Activated B cell treated with CpG ODN at 0.5 μM for 24 hours (primary cell): Measurements from ENCODE around the gene PITPNB. TPM values are rescaled to one million over a fixed set of nuclear protein-coding genes. Genes with fewer than 3 reads are reported as not detected.

Experiments used
- ATAC-seq: fragments of 200-7000 bp; cut with Tn5 transposase; one replicate; pipeline ENCODE4 v1.10.0; 2021; ENCODE audit warnings: low read depth, mild to moderate bottlenecking, moderate library complexity
- CTCF ChIA-PET: fragments of 350-600 bp; sonication (Branson Sonifier 250); formaldehyde crosslinking; loops from one replicate; lab custom pipeline; 2021; ENCODE audit warnings: antibody characterized with exemption; lab: Charles Lee
- POLR2A ChIA-PET: fragments of 350-600 bp; sonication (Branson Sonifier 250); formaldehyde crosslinking; loops from one replicate; lab custom pipeline; 2021; ENCODE audit warnings: antibody characterized with exemption; lab: Charles Lee
- DNase-seq: peaks from one replicate; pipeline ENCODE4 v3.0.0; 2022
- H3K27ac Mint-ChIP-seq: one replicate; pipeline ENCODE4 v1.8.0; 2020; ENCODE audit warnings: mixed read lengths
- H3K27me3 Mint-ChIP-seq: one replicate; pipeline ENCODE4 v1.8.0; 2021; ENCODE audit warnings: mixed read lengths
- H3K36me3 Mint-ChIP-seq: one replicate; pipeline ENCODE4 v1.8.0; 2021; ENCODE audit warnings: low read depth, mixed read lengths
- H3K4me1 Mint-ChIP-seq: one replicate; pipeline ENCODE4 v1.8.0; 2021; ENCODE audit warnings: mixed read lengths
- H3K4me3 Mint-ChIP-seq: one replicate; pipeline ENCODE4 v1.8.0; 2020; ENCODE audit warnings: mild to moderate bottlenecking, mixed read lengths
- H3K9me3 Mint-ChIP-seq: one replicate; pipeline ENCODE4 v1.8.0; 2020; ENCODE audit warnings: mixed read lengths
- intact Hi-C: fragments of 100-400 bp; cut with micrococcal nuclease; formaldehyde crosslinking; loops from one replicate; pipeline ENCODE4 v1.15.1; 2024
- total RNA-seq: library from RNA; stranded (reverse); gene quantifications from 2 replicates; pipeline ENCODE4 v1.2.3, GENCODE V29; 2022
- TF ChIP-seq, protein P1 (sequence below): fragments of 200-600 bp; IDR thresholded peaks from one replicate; pipeline ENCODE4 v1.8.0; 2022; ENCODE audit warnings: antibody characterized with exemption, mild to moderate bottlenecking

PITPNB gene
- total RNA-seq, 1 donor from 2014 or later, result 82.5 TPM

DNA sequence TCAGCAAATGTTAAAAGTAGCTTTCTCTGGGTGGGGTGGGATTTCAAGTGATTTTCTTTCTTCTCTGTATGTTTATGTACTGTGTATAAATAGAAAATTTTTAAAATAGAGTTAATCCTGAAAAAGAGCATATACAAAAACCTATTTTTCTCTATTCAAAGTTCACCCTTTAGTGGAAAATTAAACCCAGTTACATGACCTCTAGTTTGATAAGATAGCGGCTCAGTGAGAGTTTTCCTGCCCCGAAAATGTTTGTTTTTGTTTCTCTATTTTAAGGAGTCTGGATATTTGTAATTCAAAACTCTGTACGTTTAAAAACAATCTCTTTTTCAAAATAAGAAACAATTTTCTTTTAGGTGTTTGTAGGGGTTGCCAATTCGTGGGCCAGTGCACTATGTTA lies 42.1 kb upstream of the PITPNB start:
- ATAC-seq (no peak), DNase-seq (no peak)
- H3K27me3 Mint-ChIP-seq, result no peaks in the 10 kb centered on the region
- H3K4me3 Mint-ChIP-seq, result no peak overlapping the region
- ChIA-PET POLR2A (no interaction called here), CTCF (no interaction called here)
- no peaks in the 10 kb centered on the region for H3K9me3 Mint-ChIP-seq
- intact Hi-C loops, result no loop called here
- H3K27ac Mint-ChIP-seq, result no peak overlapping the region
- H3K36me3 Mint-ChIP-seq, result peaks cover 1% of the 10 kb centered on the region
- no peaks in the 10 kb centered on the region for H3K4me1 Mint-ChIP-seq
- TF ChIP-seq, protein P1, sequence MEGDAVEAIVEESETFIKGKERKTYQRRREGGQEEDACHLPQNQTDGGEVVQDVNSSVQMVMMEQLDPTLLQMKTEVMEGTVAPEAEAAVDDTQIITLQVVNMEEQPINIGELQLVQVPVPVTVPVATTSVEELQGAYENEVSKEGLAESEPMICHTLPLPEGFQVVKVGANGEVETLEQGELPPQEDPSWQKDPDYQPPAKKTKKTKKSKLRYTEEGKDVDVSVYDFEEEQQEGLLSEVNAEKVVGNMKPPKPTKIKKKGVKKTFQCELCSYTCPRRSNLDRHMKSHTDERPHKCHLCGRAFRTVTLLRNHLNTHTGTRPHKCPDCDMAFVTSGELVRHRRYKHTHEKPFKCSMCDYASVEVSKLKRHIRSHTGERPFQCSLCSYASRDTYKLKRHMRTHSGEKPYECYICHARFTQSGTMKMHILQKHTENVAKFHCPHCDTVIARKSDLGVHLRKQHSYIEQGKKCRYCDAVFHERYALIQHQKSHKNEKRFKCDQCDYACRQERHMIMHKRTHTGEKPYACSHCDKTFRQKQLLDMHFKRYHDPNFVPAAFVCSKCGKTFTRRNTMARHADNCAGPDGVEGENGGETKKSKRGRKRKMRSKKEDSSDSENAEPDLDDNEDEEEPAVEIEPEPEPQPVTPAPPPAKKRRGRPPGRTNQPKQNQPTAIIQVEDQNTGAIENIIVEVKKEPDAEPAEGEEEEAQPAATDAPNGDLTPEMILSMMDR, result no peak

GRCh38 chr22:27959335-27960090 lies 40.5 kb upstream of the PITPNB start:
- TF ChIP-seq, protein P1, result no peak
- no peaks in the 10 kb centered on the region for H3K4me1 Mint-ChIP-seq
- DNase-seq, result no peak
- no peak overlapping the region for H3K4me3 Mint-ChIP-seq
- CTCF ChIA-PET, result no interaction called here
- no peaks in the 10 kb centered on the region for H3K27me3 Mint-ChIP-seq
- ATAC-seq, result no peak
- H3K9me3 Mint-ChIP-seq, result no peaks in the 10 kb centered on the region
- intact Hi-C loops, result no loop called here
- POLR2A ChIA-PET, result no interaction called here
- H3K36me3 Mint-ChIP-seq, result peaks cover 1% of the 10 kb centered on the region
- H3K27ac Mint-ChIP-seq, result no peak overlapping the region

DNA sequence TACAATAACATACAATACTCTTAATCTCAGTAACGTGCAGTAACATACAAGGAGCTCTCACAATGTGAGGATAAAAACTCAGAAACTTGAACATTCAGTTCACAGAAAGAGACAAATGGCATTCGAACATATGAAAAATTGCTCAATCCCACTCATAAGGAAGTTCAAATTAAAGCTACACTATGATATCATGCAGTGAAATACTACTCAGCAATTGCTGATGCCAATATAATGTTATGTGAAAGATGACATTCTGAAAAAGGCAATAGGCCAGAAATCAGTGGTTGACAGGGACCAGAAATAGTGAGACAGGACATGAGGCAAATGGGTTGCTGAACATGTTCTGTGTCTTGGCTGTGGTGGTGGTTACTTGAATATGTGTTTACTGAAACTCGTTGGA lies 33.7 kb upstream of the PITPNB start:
- no peak for ATAC-seq

GRCh38 chr22:27952091-27952490 lies 33.0 kb upstream of the PITPNB start:
- no peak for ATAC-seq
- no peaks in the 10 kb centered on the region for H3K27me3 Mint-ChIP-seq
- ChIA-PET CTCF (no interaction called here), POLR2A (no interaction called here)
- no peaks in the 10 kb centered on the region for H3K4me1 Mint-ChIP-seq
- intact Hi-C loops, result no loop called here
- no peak overlapping the region for H3K4me3 Mint-ChIP-seq
- DNase-seq, result no peak
- H3K36me3 Mint-ChIP-seq, result peaks cover 9% of the 10 kb centered on the region
- TF ChIP-seq, protein P1, result no peak
- H3K27ac Mint-ChIP-seq, result no peak overlapping the region
- no peaks in the 10 kb centered on the region for H3K9me3 Mint-ChIP-seq

More for the DNA sequence above, 33.7 kb upstream of the PITPNB start:
- no peak for DNase-seq
- Mint-ChIP-seq H3K27me3 (no peaks in the 10 kb centered on the region), H3K36me3 (peaks cover 6% of the 10 kb centered on the region), H3K9me3 (no peaks in the 10 kb centered on the region), H3K27ac (no peak overlapping the region), H3K4me3 (no peak overlapping the region), H3K4me1 (no peaks in the 10 kb centered on the region)
- POLR2A ChIA-PET, result no interaction called here
- TF ChIP-seq, protein P1, result no peak
- CTCF ChIA-PET, result no interaction called here
- intact Hi-C loops, result no loop called here

DNA sequence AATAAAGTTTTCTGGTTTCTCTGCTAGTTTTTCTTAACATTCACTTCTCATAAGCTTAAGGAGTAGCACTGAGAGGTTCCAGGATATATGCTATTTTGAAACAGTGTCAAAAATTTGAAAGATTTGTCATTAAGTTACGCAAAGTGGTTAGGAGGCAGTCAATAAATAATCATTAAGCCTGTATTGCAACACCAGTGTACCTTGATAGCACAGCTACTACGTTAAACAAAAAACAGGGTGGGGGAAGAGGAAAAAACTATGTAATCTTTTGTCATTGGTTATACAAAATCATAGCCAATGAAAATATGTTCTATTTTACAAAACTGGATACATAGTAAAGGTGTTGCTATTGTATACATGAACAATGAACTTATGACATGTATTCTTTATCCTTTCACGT lies 30.4 kb upstream of the PITPNB start:
- no peaks in the 10 kb centered on the region for H3K9me3 Mint-ChIP-seq
- DNase-seq (no peak), ATAC-seq (no peak)
- POLR2A ChIA-PET, result no interaction called here
- no peak overlapping the region for H3K27ac Mint-ChIP-seq
- H3K27me3 Mint-ChIP-seq, result no peaks in the 10 kb centered on the region
- H3K4me1 Mint-ChIP-seq, result no peaks in the 10 kb centered on the region
- CTCF ChIA-PET, result no interaction called here
- intact Hi-C loops, result no loop called here
- TF ChIP-seq, protein P1, result no peak
- H3K4me3 Mint-ChIP-seq, result no peak overlapping the region
- peaks cover 9% of the 10 kb centered on the region for H3K36me3 Mint-ChIP-seq
